Islet precursor cell (in vitro differentiated cells): Measurements from ENCODE around the gene BNC1.
"Not testable (repeated sequence)": the region's sequence is repeated elsewhere in the genome, so short reads cannot be mapped to it uniquely, and the experiment has no call there.

Experiments
- DNase-seq: peaks from one replicate; pipeline ENCODE4 v3.0.0-alpha.2; 2018

BNC1 gene

GRCh38 chr15:83292317-83292716 is 7.9 kb upstream of the BNC1 start:
- peak; percentile 74 for DNase-seq

DNA sequence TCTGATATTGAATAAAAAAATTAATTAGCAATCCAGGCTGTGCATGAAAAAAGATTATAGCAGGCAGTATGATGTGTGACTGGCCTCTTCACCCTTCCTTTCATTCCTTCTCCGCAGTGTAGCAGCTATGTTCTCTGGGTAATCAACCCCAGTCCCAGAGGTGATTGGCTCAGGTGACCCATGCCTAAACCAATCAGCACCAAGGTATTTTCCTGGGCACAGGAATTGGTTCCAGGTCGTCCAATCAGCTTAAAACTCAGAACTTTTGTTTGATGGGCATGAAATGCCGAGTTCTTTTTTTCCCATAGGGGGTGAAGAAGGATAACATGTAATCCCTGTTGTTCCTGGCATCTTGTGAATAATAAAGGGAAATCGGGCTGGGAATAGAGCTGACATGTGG is 5.8 kb upstream of the BNC1 start:
- DNase-seq: no peak

DNA sequence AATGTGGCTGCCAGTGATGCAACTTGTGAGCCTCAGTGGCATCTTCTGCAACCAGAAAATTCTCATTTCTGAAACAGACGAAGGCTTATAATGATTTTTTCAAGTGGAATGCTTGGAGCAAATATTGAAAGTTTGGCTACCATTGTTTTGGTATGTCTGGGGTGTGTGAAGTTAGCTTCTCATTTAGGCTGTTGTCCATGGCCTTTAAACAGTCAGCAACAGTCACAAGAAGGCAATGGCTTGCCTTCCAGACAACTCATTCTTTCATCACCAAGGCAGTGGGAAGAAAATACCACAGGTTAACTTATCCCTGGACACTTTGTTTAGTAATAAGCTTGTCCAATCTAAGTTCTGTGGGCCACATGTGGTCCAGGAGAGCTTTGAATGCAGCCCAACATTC is 4.7 kb upstream of the BNC1 start:
- DNase-seq: no peak

- DNase-seq: peak; percentile 86
Measured at GRCh38 chr15:83288381-83288801, 3.9 kb upstream of the BNC1 start.

DNA sequence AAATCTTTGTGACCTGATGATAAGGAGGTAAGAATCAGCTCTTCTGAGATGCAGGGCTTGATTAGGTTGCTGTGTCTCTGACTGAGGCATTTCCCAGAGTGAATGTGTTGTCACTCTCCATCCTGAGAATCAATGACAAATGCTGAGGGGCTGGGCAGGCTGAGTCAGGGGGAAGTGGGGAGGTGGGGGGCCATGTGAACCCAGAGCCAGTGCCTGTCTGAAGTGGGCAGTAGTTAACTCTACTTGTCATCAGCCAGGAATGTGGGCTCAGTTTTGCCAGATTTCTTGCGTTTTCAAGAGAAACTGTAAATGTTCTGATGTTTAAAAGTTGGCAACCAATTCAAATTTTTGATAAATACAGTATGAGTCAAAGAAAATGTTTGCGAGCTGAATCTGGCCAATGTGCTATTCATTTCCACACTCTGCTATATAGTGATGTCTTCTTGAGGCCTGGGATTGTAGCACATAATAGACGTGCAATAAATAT is 3.1 kb upstream of the BNC1 start:
- peak; percentile 89 for DNase-seq

DNA sequence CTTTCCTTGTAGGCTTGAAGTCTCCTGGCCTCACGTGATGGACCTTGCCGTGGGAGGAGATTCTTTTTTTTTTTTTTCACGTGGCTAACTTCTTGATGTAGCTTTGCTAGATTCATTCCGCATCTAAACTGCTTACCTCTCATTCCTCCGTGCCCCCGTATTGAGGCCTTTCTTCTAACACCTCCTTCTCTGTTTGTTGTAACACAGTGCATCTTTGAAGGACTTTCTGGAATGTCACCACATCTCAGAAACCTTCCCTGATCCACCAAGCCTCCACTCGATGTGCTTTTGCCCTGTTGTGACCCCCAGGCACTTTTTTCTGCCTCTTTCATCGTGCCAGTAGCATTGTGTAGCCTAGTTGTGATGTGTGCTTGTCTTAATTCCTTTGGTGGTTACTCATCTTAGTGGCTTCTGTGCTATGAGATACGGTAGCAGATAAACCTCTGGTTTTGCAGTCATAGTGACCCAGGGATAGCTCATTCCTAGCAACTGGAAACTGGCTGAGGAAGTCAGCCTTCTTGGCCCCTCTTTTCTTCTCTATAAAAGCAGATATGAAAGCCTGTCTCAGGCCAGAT is 1.6 kb upstream of the BNC1 start:
- peak; percentile 98 for DNase-seq

GRCh38 chr15:83285284-83285978 is 967 bp upstream of the BNC1 start:
- no peak for DNase-seq

- DNase-seq: peak; percentile 56
Measured at GRCh38 chr15:83283813-83284558, 478 bp downstream of the BNC1 start.

- peak; percentile 75 for DNase-seq
Measured at GRCh38 chr15:83283138-83283812, 1.2 kb downstream of the BNC1 start.

- peak; percentile 83 for DNase-seq
Measured at GRCh38 chr15:83282776-83283137, 1.7 kb downstream of the BNC1 start.

DNA sequence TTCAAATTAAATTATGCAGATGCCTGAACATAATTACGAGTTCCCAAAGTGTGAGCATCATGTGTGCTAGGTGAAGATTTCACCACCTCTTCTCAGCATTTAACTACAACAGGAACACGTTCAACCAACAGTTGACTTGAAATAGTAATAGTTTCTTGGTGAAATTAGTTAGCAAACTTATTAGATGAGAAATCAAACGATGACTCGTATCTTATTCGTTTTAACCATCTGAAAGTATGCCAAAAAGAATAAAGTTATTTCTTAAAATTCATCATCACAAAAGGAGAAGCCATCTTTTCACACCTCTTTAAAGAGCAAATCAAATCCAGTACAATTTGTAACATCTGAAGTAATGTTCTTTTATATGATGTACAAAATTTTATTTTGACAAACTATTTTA is 2.3 kb downstream of the BNC1 start:
- DNase-seq: no peak

DNA sequence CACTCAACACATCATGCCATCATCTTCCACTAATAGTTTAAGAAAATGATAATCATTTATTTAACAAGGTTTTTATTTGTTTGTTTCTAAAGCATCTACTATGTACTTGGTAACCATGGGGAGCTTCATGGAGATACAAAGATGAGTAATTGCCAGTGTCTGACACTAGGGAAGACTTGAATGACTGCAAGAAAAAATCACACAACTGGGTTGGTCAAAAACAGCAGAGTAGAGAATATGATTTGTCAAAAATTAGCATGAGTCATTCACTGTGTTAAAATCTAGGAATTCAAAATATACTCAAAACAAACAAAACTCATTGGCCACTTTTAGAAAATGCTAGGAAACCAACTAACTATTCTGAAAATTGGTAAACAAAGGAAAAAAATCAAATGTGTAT is 6.3 kb downstream of the BNC1 start:
- no peak for DNase-seq

- DNase-seq: no peak
Measured at GRCh38 chr15:83276661-83277060, 7.8 kb downstream of the BNC1 start.

DNA sequence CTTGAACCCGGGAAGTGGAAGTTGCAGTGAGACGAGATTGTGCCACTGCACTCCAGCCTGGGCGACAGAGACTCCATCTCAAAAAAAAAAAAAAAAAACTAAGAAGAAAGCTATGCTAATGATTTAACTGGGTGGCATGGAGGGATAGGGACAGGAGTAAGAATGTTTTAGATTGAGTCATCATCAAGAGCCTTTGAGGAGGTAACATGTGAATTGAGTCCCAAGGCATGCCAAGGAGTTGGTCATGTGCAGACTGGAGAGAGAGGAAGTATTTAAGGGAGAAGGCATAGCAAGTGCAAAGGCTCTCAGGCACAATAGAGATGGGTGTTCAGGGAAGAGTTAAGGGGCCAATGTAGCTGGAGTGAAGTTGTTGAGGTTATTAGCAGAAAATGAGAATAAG is 9.1 kb downstream of the BNC1 start:
- DNase-seq: no peak

DNA sequence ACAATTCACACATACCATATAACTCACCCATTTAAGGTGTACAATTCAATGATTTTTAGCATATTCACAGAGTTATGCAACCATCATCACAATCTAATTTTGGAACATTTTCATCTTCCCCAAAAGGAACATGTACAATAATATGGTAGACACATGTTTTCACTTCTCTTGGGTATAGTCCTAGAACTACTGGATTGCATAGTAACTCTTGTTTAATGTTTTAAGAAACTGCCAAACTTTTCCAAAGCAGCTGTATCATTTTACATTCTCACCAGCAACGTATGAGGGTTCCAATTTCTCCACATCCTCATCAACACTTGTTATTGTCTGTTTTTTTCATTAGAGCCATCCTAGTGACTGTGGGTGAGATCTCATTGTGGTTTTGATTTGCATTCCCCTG is 14.3 kb downstream of the BNC1 start:
- DNase-seq: no peak

DNA sequence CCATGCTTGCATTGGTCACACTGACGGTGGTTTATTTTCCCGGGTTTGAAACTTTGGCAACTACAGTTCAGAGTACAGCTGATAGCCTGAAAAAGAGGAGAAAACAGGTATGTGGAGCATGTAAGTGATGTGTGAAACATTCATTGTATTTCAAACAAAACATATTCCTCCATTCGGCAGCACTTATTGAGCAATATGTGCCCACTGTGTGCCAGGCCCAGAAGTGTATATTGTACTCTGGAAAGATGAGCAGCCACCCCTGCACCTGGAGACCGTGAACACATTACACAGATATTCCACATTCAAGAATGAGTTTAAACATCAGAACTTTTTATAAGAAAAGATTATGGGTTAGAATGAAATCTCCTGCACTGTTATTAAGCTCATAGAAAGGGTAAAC is 16.3 kb downstream of the BNC1 start:
- DNase-seq: no peak

GRCh38 chr15:83262594-83263315 is 21.7 kb downstream of the BNC1 start:
- no peak for DNase-seq

DNA sequence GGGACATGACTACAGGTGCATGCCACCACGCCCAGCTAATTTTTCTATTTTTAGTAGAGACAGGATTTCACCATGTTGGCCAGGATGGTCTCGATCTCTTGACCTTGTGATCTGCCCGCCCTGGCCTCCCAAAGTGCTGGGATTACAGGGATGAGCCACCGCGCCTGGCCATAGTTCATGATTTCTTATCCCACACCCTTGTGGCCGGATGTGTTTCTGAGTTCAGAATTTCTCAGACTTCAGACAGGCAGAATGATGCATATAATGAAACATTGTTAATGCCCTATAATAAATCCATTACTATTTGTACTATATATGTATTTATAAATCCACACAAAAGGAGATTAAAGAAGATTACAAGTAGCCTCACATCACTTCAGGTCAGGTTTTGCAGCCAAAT is 22.3 kb downstream of the BNC1 start:
- DNase-seq: not testable (repeated sequence)

- DNase-seq: no peak
Measured at GRCh38 chr15:83250781-83251180, 33.7 kb downstream of the BNC1 start.

DNA sequence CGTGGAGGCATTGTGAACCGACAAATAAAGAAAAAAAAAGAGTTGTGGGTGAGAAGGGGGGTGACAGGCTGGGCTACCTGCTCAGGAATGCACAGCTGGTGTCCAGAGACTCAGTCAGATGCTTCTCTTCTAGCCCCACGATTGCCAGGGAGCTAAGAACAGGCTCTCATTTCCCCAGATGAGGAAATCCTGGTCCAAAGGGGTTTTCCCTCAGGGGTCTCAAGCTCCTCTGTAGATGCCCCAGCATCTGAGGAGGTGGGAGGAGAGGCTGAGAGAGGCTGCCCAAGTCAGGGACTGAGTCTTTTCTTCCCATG is 35.5 kb downstream of the BNC1 start:
- no peak for DNase-seq

DNA sequence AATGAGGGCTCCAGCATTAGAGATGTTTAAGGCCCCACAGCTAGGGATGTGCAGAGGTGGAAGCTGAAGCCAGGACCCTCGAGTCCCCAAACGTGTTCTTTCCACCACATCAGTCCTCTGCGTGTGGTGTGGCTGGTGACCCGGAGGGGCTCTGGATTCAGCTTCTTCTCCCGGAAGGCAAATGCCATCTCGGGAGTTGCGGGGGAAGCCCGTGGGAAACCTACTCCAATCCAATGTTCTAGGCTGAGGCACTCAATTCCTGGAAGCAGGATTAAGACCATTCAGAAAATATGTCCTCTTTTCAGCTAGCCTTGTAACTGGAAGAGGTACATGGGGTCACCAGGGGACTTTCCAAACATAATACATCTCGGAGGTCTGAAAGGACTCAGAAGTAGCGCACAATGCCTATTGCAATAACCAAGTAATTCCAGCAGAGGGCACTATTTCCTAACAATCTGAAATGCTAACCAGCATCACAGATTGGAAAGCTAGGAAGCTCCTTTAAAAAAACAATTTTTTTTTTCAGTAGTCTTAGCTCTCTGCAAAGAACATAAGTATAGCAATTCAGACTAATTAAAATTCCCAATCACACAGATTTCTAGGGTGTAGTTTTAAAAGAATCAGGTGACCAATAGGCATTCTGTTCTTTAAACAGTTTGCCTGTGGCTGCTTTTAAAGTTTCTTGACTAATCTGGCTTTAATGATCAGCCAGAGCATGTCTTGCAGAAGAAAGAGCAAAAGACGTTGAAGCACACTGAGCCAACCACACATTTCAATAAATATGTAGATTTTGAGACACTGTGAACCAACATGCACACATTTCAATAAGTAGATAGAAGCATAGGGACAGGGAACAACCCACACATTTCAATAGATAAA is 36.1 kb downstream of the BNC1 start:
- DNase-seq: no peak

- DNase-seq: no peak
Measured at GRCh38 chr15:83243634-83244033, 40.8 kb downstream of the BNC1 start.
